GM23338 (cell line): ENCODE measurements around the gene SDC3. TPM values are rescaled to one million over a fixed set of nuclear protein-coding genes. Genes with fewer than 3 reads are reported as not detected.

Experiments used
- ATAC-seq: fragments of 200-7000 bp; cut with Tn5 transposase; 3 replicates; pipeline ENCODE4 v1.9.1; 2020
- DNase-seq: peaks from one replicate; pipeline ENCODE4 v3.0.0-alpha.2; 2015; ENCODE audit warnings: low spot score
- H2AFZ ChIP-seq: fragments of 200-600 bp; sonication (generic); 2 replicates; pipeline ENCODE4 v1.8.0; 2016; ENCODE audit warnings: antibody characterized with exemption, mild to moderate bottlenecking, moderate library complexity
- H3F3A ChIP-seq: fragments of 200-600 bp; sonication (generic); replicated peaks from 2 replicates; pipeline ENCODE4 v1.8.0; 2017; ENCODE audit warnings: antibody characterized with exemption, mixed run types, low read depth
- H3K27ac ChIP-seq: fragments of 200-600 bp; sonication (generic); 2 replicates; pipeline ENCODE4 v1.6.1; 2016; ENCODE audit warnings: low read depth
- H3K27me3 ChIP-seq: fragments of 200-600 bp; sonication (generic); 2 replicates; pipeline ENCODE4 v1.8.0; 2016; ENCODE audit warnings: mild to moderate bottlenecking, mixed run types, moderate library complexity; ENCODE audit not compliant: insufficient read depth
- H3K36me3 ChIP-seq: fragments of 200-600 bp; sonication (generic); 2 replicates; pipeline ENCODE4 v1.8.0; 2016; ENCODE audit warnings: mild to moderate bottlenecking; ENCODE audit not compliant: insufficient read depth
- H3K4me1 ChIP-seq: fragments of 200-600 bp; sonication (generic); 2 replicates; pipeline ENCODE4 v1.8.0; 2016; ENCODE audit warnings: mild to moderate bottlenecking, moderate library complexity; ENCODE audit not compliant: insufficient read depth
- H3K4me2 ChIP-seq: fragments of 200-600 bp; sonication (generic); 2 replicates; pipeline ENCODE4 v1.7.1; 2017; ENCODE audit warnings: mixed run types
- H3K4me3 ChIP-seq: fragments of 200-600 bp; sonication (generic); 2 replicates; pipeline ENCODE4 v1.6.1; 2016; ENCODE audit warnings: mixed run types
- H3K79me2 ChIP-seq: fragments of 200-600 bp; sonication (generic); replicated peaks from 2 replicates; pipeline ENCODE4 v1.8.0; 2017; ENCODE audit warnings: mild to moderate bottlenecking; ENCODE audit not compliant: insufficient read depth
- H3K9me2 ChIP-seq: fragments of 200-600 bp; sonication (generic); 2 replicates; pipeline ENCODE4 v1.8.0; 2017; ENCODE audit not compliant: insufficient read depth
- H4K20me1 ChIP-seq: fragments of 200-600 bp; sonication (generic); replicated peaks from 2 replicates; pipeline ENCODE4 v1.8.0; 2017; ENCODE audit warnings: mild to moderate bottlenecking; ENCODE audit not compliant: insufficient read depth
- H3K27ac Mint-ChIP-seq: 2 replicates; pipeline ENCODE4 v1.8.0; 2020; ENCODE audit warnings: inconsistent platforms, mild to moderate bottlenecking, moderate library complexity, mixed read lengths
- H3K27me3 Mint-ChIP-seq: 3 replicates; pipeline ENCODE4 v1.8.0; 2022; ENCODE audit warnings: low read depth, mild to moderate bottlenecking, moderate library complexity, mixed read lengths, inconsistent platforms; ENCODE audit not compliant: insufficient read depth, poor library complexity
- H3K36me3 Mint-ChIP-seq: 3 replicates; pipeline ENCODE4 v1.8.0; 2021; ENCODE audit warnings: low read depth, mild to moderate bottlenecking, inconsistent platforms, moderate library complexity, mixed read lengths
- H3K4me1 Mint-ChIP-seq: 3 replicates; pipeline ENCODE4 v1.8.0; 2020; ENCODE audit warnings: mild to moderate bottlenecking, inconsistent platforms, mixed read lengths
- H3K4me3 Mint-ChIP-seq: 3 replicates; pipeline ENCODE4 v1.8.0; 2021; ENCODE audit warnings: moderate library complexity, mild to moderate bottlenecking, inconsistent platforms, mixed read lengths
- H3K9me3 Mint-ChIP-seq: 3 replicates; pipeline ENCODE4 v1.8.0; 2020; ENCODE audit warnings: moderate library complexity, mild to moderate bottlenecking, inconsistent platforms, mixed read lengths
- CREB1 ChIP-seq: fragments of 250-450 bp; sonication (Bioruptor Pico); IDR thresholded peaks from 2 replicates; pipeline ENCODE4 v1.5.0; 2020; ENCODE audit warnings: low read depth, mild to moderate bottlenecking, moderate library complexity
- EZH2 ChIP-seq: fragments of 200-600 bp; sonication (generic); IDR thresholded peaks from one replicate; pipeline ENCODE4 v1.8.0; 2017; ENCODE audit warnings: antibody characterized with exemption, mild to moderate bottlenecking, low read depth; ENCODE audit not compliant: unreplicated experiment
- EZH2phosphoT487 ChIP-seq: fragments of 200-600 bp; sonication (generic); IDR thresholded peaks from one replicate; pipeline ENCODE4 v1.8.1; 2018; ENCODE audit warnings: antibody characterized with exemption; ENCODE audit not compliant: unreplicated experiment
- JUNB ChIP-seq: IDR thresholded peaks from one replicate; pipeline ENCODE4 v1.6.1; 2016; ENCODE audit warnings: antibody characterized with exemption; ENCODE audit not compliant: unreplicated experiment
- NANOG ChIP-seq: IDR thresholded peaks from 2 replicates; pipeline ENCODE4 v1.6.1; 2016; ENCODE audit warnings: antibody characterized with exemption, borderline replicate concordance
- POLR2AphosphoS5 ChIP-seq: IDR thresholded peaks from 2 replicates; pipeline ENCODE4 v1.6.1; 2016; ENCODE audit warnings: antibody characterized with exemption, low read depth
- STAT1 ChIP-seq: IDR thresholded peaks from one replicate; pipeline ENCODE4 v1.6.1; 2016; ENCODE audit warnings: antibody characterized with exemption; ENCODE audit not compliant: unreplicated experiment
- ZNF114 ChIP-seq: fragments of 250-450 bp; sonication (Bioruptor Pico); IDR thresholded peaks from 2 replicates; pipeline ENCODE4 v1.5.0; 2020; ENCODE audit warnings: mild to moderate bottlenecking, moderate library complexity
- ZNF331 ChIP-seq: fragments of 250-450 bp; sonication (Bioruptor Pico); IDR thresholded peaks from 2 replicates; pipeline ENCODE4 v1.5.0; 2020; ENCODE audit warnings: low read depth, mild to moderate bottlenecking, moderate library complexity
- polyA plus RNA-seq: library from polyadenylated mRNA; unstranded; fragments of >200 nt; fragmentation: Nextera tagmentation; extraction: Ambion mirVana; gene quantifications from 2 replicates; pipeline ENCODE4 v1.2.1, GENCODE V29; 2016
- total RNA-seq: library from RNA; depleted of rRNA; stranded (reverse); fragments of >200 nt; shearing (Covaris generic); gene quantifications from 2 replicates; pipeline ENCODE4 v1.2.3, GENCODE V29; 2014
- TF ChIP-seq, protein P1 (sequence below): fragments of 250-450 bp; sonication (Bioruptor Pico); IDR thresholded peaks from 2 replicates; pipeline ENCODE4 v1.5.0; 2020; ENCODE audit warnings: mild to moderate bottlenecking, moderate library complexity
- TF ChIP-seq, protein P2 (sequence below), 2 experiments: fragments of 200-600 bp in 1 of 2; sonication (generic) in 1 of 2; conservative IDR thresholded peaks; 2 replicates each; pipeline versions ENCODE4 v1.5.1 to v1.6.1; 2016 to 2017; ENCODE audit warnings: antibody characterized with exemption in 2 of 2, low read depth in 2 of 2, mild to moderate bottlenecking in 2 of 2, moderate library complexity in 1 of 2
- TF ChIP-seq, protein P3 (sequence below): IDR thresholded peaks from 2 replicates; pipeline ENCODE4 v1.6.1; 2016; ENCODE audit warnings: antibody characterized with exemption
- TF ChIP-seq, protein P4 (sequence below): IDR thresholded peaks from one replicate; pipeline ENCODE4 v1.6.1; 2018; ENCODE audit warnings: antibody characterized with exemption; ENCODE audit not compliant: unreplicated experiment

Gene SDC3
- total and polyA plus RNA-seq, 2 experiments from 2014 or later = 5.2 to 29.7 TPM

DNA sequence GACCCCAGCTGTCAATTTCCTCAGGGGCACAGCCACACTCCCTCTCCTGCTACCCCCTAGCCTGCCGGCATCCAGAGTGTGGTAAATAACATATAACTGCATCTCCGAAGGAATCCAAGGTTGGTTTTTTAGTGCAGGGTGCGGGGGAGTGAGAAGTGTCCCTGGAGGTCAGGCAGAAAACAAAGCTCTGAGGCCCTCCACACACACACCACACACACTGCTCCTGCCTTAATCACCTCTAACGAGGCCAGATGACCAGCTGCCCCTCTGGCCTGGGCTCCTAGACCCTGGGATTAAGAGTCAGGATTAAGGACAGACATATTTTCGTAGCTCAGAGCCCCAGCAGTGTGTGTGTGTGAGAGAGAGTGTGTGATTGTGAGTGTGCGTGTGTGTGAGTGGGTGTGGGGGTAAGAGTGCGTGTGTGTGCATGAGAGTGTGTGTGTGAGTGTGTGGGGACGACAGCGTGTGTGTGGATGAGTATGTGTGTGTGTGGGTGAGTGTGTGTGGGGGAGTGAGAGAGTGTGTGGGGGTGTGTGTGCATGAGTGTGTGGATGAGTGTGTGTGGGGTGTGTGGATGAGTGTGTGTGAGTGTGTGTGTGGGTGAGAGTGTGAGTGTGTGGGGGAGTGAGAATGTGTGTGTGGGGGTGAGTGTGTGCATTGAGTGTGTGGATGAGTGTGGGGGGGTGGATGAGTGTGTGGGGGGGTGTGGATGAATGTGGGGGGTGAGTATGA lies 14.6 kb downstream of the SDC3 start (continued):
- TF ChIP-seq ZNF331 (CRISPR knock-in tag) = no peak

DNA sequence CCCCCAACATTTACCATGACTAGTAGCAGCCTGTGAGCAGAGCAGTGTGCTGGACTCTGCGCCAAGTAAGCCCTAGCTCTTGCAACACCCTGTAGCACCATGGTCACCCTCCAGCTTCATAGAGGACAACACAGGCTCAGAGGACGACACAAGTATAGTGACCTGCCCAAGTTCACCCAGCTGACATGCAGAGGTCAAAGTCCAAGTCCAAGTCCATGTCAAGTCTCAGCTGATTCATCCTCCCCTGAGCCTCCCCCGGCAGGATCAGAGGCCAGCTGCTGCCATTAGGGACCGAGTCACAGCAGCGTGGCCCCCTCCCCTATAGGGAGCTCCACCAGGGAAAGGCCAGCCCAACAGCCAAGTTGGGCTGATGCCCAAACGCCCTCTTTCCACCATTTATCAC lies 15.9 kb downstream of the SDC3 start:
- no peaks in the 10 kb centered on the region for H3K79me2 ChIP-seq

More for the DNA sequence above, 15.9 kb downstream of the SDC3 start:
- no peak overlapping the region for H3K27ac Mint-ChIP-seq
- Histone ChIP-seq H3F3A (no peaks in the 10 kb centered on the region), H4K20me1 (peaks cover 2% of the 10 kb centered on the region; the same call in 1 of the 2 replicates), H2AFZ (no peak overlapping the region), H3K4me3 (no peak overlapping the region), H3K36me3 (no peaks in the 10 kb centered on the region), H3K9me2 (no peaks in the 10 kb centered on the region), H3K4me2 (no peak overlapping the region), H3K27me3 (no peaks in the 10 kb centered on the region), H3K27ac (no peak overlapping the region), H3K4me1 (peaks cover 11% of the 10 kb centered on the region)
- no peaks in the 10 kb centered on the region; the same call in 2 of the 3 replicates for H3K9me3 Mint-ChIP-seq
- H3K4me1 Mint-ChIP-seq = peaks cover 31% of the 10 kb centered on the region
- ATAC-seq (no peak), DNase-seq (no peak)
- TF ChIP-seq, protein P1, sequence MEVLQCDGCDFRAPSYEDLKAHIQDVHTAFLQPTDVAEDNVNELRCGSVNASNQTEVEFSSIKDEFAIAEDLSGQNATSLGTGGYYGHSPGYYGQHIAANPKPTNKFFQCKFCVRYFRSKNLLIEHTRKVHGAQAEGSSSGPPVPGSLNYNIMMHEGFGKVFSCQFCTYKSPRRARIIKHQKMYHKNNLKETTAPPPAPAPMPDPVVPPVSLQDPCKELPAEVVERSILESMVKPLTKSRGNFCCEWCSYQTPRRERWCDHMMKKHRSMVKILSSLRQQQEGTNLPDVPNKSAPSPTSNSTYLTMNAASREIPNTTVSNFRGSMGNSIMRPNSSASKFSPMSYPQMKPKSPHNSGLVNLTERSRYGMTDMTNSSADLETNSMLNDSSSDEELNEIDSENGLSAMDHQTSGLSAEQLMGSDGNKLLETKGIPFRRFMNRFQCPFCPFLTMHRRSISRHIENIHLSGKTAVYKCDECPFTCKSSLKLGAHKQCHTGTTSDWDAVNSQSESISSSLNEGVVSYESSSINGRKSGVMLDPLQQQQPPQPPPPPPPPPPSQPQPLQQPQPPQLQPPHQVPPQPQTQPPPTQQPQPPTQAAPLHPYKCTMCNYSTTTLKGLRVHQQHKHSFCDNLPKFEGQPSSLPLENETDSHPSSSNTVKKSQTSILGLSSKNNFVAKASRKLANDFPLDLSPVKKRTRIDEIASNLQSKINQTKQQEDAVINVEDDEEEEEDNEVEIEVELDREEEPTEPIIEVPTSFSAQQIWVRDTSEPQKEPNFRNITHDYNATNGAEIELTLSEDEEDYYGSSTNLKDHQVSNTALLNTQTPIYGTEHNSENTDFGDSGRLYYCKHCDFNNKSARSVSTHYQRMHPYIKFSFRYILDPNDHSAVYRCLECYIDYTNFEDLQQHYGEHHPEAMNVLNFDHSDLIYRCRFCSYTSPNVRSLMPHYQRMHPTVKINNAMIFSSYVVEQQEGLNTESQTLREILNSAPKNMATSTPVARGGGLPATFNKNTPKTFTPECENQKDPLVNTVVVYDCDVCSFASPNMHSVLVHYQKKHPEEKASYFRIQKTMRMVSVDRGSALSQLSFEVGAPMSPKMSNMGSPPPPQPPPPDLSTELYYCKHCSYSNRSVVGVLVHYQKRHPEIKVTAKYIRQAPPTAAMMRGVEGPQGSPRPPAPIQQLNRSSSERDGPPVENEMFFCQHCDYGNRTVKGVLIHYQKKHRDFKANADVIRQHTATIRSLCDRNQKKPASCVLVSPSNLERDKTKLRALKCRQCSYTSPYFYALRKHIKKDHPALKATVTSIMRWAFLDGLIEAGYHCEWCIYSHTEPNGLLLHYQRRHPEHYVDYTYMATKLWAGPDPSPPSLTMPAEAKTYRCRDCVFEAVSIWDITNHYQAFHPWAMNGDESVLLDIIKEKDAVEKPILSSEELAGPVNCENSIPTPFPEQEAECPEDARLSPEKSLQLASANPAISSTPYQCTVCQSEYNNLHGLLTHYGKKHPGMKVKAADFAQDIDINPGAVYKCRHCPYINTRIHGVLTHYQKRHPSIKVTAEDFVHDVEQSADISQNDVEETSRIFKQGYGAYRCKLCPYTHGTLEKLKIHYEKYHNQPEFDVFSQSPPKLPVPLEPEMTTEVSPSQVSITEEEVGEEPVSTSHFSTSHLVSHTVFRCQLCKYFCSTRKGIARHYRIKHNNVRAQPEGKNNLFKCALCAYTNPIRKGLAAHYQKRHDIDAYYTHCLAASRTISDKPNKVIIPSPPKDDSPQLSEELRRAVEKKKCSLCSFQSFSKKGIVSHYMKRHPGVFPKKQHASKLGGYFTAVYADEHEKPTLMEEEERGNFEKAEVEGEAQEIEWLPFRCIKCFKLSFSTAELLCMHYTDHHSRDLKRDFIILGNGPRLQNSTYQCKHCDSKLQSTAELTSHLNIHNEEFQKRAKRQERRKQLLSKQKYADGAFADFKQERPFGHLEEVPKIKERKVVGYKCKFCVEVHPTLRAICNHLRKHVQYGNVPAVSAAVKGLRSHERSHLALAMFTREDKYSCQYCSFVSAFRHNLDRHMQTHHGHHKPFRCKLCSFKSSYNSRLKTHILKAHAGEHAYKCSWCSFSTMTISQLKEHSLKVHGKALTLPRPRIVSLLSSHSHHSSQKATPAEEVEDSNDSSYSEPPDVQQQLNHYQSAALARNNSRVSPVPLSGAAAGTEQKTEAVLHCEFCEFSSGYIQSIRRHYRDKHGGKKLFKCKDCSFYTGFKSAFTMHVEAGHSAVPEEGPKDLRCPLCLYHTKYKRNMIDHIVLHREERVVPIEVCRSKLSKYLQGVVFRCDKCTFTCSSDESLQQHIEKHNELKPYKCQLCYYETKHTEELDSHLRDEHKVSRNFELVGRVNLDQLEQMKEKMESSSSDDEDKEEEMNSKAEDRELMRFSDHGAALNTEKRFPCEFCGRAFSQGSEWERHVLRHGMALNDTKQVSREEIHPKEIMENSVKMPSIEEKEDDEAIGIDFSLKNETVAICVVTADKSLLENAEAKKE (CRISPR knock-in tag) = no peak
- TF ChIP-seq, protein P2, sequence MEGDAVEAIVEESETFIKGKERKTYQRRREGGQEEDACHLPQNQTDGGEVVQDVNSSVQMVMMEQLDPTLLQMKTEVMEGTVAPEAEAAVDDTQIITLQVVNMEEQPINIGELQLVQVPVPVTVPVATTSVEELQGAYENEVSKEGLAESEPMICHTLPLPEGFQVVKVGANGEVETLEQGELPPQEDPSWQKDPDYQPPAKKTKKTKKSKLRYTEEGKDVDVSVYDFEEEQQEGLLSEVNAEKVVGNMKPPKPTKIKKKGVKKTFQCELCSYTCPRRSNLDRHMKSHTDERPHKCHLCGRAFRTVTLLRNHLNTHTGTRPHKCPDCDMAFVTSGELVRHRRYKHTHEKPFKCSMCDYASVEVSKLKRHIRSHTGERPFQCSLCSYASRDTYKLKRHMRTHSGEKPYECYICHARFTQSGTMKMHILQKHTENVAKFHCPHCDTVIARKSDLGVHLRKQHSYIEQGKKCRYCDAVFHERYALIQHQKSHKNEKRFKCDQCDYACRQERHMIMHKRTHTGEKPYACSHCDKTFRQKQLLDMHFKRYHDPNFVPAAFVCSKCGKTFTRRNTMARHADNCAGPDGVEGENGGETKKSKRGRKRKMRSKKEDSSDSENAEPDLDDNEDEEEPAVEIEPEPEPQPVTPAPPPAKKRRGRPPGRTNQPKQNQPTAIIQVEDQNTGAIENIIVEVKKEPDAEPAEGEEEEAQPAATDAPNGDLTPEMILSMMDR (conservative IDR thresholded peaks at IDR 0.05; ENCODE audit: low read depth in 2 of 2) = no peak
- TF ChIP-seq EZH2 (no peak), CREB1 (CRISPR knock-in tag) (no peak), ZNF114 (CRISPR knock-in tag) (no peak), JUNB (no peak), EZH2phosphoT487 (no peak), STAT1 (no peak), NANOG (no peak), POLR2AphosphoS5 (no peak)
- TF ChIP-seq, protein P3, sequence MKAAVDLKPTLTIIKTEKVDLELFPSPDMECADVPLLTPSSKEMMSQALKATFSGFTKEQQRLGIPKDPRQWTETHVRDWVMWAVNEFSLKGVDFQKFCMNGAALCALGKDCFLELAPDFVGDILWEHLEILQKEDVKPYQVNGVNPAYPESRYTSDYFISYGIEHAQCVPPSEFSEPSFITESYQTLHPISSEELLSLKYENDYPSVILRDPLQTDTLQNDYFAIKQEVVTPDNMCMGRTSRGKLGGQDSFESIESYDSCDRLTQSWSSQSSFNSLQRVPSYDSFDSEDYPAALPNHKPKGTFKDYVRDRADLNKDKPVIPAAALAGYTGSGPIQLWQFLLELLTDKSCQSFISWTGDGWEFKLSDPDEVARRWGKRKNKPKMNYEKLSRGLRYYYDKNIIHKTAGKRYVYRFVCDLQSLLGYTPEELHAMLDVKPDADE = no peak
- TF ChIP-seq, protein P4, sequence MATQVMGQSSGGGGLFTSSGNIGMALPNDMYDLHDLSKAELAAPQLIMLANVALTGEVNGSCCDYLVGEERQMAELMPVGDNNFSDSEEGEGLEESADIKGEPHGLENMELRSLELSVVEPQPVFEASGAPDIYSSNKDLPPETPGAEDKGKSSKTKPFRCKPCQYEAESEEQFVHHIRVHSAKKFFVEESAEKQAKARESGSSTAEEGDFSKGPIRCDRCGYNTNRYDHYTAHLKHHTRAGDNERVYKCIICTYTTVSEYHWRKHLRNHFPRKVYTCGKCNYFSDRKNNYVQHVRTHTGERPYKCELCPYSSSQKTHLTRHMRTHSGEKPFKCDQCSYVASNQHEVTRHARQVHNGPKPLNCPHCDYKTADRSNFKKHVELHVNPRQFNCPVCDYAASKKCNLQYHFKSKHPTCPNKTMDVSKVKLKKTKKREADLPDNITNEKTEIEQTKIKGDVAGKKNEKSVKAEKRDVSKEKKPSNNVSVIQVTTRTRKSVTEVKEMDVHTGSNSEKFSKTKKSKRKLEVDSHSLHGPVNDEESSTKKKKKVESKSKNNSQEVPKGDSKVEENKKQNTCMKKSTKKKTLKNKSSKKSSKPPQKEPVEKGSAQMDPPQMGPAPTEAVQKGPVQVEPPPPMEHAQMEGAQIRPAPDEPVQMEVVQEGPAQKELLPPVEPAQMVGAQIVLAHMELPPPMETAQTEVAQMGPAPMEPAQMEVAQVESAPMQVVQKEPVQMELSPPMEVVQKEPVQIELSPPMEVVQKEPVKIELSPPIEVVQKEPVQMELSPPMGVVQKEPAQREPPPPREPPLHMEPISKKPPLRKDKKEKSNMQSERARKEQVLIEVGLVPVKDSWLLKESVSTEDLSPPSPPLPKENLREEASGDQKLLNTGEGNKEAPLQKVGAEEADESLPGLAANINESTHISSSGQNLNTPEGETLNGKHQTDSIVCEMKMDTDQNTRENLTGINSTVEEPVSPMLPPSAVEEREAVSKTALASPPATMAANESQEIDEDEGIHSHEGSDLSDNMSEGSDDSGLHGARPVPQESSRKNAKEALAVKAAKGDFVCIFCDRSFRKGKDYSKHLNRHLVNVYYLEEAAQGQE = no peak
- peaks cover 6% of the 10 kb centered on the region for H3K27me3 Mint-ChIP-seq
- H3K4me3 Mint-ChIP-seq = no peak overlapping the region
- no peaks in the 10 kb centered on the region for H3K36me3 Mint-ChIP-seq
